ENCODE measurements around the gene HECTD1.
"Not testable (repeated sequence)": the region's sequence is repeated elsewhere in the genome, so short reads cannot be mapped to it uniquely, and the experiment has no call there.

The HECTD1 gene

GRCh38 chr14:31203414-31203742 is 4.2 kb downstream of the HECTD1 start:
- no peak overlapping the region for H3K4me3 ChIP-seq (replicated peaks; ENCODE audit: low read depth, low read length)
- no peak for DNase-seq (ENCODE audit: low read depth)
- TF ChIP-seq, protein P1, sequence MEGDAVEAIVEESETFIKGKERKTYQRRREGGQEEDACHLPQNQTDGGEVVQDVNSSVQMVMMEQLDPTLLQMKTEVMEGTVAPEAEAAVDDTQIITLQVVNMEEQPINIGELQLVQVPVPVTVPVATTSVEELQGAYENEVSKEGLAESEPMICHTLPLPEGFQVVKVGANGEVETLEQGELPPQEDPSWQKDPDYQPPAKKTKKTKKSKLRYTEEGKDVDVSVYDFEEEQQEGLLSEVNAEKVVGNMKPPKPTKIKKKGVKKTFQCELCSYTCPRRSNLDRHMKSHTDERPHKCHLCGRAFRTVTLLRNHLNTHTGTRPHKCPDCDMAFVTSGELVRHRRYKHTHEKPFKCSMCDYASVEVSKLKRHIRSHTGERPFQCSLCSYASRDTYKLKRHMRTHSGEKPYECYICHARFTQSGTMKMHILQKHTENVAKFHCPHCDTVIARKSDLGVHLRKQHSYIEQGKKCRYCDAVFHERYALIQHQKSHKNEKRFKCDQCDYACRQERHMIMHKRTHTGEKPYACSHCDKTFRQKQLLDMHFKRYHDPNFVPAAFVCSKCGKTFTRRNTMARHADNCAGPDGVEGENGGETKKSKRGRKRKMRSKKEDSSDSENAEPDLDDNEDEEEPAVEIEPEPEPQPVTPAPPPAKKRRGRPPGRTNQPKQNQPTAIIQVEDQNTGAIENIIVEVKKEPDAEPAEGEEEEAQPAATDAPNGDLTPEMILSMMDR (IDR thresholded peaks at IDR 0.05; ENCODE audit: low read length, missing control alignments) = no peak

DNA sequence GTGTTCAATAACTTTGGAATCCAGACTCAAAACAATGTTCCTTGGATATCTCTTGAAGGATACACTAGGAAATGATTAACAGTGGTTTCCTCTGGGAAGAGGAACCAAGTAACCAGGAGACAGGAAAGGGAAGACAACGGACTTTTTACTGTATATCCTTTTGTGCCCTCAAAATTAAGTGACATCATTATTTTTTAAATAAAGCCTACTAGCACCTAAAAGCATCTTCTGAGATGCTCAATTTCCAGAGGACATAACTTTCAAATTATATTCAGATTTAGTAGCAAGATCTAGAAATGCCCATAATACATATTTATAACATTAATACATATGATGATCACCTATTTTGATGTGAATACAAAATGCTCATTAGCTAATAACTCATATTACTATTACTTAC is 6.5 kb downstream of the HECTD1 start:
- TF ChIP-seq, protein P1 (IDR thresholded peaks at IDR 0.05; ENCODE audit: low read length, missing control alignments) = no peak
- H3K4me3 ChIP-seq (replicated peaks; ENCODE audit: low read depth, low read length) = no peak overlapping the region
- no peak for DNase-seq (ENCODE audit: low read depth)

- no peak for DNase-seq (ENCODE audit: low read depth)
- TF ChIP-seq, protein P1 (IDR thresholded peaks at IDR 0.05; ENCODE audit: low read length, missing control alignments) = no peak
- no peak overlapping the region for H3K4me3 ChIP-seq (replicated peaks; ENCODE audit: low read depth, low read length)
Measured at GRCh38 chr14:31200702-31200990, 6.9 kb downstream of the HECTD1 start.

DNA sequence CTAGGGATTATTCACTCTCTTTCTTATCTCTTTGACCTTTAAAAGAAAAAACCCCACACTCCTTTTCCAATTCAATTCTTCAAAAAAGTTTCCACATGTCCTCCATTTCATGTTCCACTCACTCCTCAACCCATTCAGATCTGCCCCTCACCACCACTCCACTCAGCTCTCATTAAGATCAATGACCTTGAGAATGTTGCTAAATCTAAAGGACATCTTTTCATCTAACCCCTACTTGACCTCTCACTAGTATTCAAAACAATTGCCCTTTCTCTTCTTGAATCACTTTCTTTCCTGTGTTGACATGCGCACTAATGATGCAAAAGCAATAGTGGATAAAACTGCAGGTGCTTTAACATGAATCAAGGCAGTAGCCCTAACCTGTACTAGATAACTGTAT is 9.9 kb downstream of the HECTD1 start:
- TF ChIP-seq, protein P1 (IDR thresholded peaks at IDR 0.05; ENCODE audit: low read length, missing control alignments) = no peak
- H3K4me3 ChIP-seq (replicated peaks; ENCODE audit: low read depth, low read length) = no peak overlapping the region
- DNase-seq (ENCODE audit: low read depth) = no peak

- DNase-seq (ENCODE audit: low read depth) = no peak
- TF ChIP-seq, protein P1 (IDR thresholded peaks at IDR 0.05; ENCODE audit: low read length, missing control alignments) = no peak
Measured at GRCh38 chr14:31196839-31197492, 10.6 kb downstream of the HECTD1 start.

GRCh38 chr14:31194661-31195060 is 12.9 kb downstream of the HECTD1 start:
- H3K4me3 ChIP-seq (replicated peaks; ENCODE audit: low read depth, low read length) = no peak overlapping the region
- TF ChIP-seq, protein P1 (IDR thresholded peaks at IDR 0.05; ENCODE audit: low read length, missing control alignments) = no peak
- peak; percentile 18 for DNase-seq (ENCODE audit: low read depth)

More at GRCh38 chr14:31196839-31197492, 10.6 kb downstream of the HECTD1 start:
- H3K4me3 ChIP-seq (replicated peaks; ENCODE audit: low read depth, low read length) = no peak overlapping the region

DNA sequence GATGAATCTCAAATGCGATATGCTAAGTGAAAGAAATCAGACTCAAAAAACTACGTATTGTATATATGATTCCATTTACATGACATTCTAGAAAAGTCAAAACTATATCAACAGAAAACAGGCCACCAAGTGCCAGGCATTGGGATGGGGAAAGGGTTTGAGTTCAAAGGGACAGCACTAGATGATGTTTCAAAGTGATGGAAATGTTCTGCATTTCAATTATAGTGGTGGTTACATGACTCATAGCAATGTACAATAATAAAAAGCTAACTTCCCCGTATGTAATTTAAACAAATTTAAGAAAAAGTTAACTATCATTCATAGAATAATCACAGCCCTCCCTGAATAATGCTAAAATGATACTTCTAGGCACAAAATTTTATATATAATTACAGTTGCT is 13.5 kb downstream of the HECTD1 start:
- no peak overlapping the region for H3K4me3 ChIP-seq (replicated peaks; ENCODE audit: low read depth, low read length)
- TF ChIP-seq, protein P1 (IDR thresholded peaks at IDR 0.05; ENCODE audit: low read length, missing control alignments) = no peak
- no peak for DNase-seq (ENCODE audit: low read depth)

DNA sequence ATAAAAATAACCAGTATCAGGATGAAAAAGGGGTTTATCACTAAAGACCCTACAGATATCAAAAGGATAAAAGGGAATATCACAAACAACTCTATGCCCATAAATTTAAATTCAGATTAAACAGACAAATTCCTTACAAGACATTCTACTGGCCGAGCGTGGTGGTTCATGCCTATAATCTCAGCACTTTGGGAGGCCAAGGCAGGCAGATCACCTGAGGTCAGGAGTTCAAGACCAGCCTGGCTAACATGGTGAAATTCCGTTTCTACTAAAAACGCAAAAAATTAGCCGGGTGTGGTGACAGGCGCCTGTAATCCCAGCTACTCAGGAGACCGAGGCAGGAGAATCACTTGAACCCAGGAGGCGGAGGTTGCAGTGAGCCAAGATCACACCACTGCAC is 15.0 kb downstream of the HECTD1 start:
- H3K4me3 ChIP-seq (replicated peaks; ENCODE audit: low read depth, low read length); DNase-seq (ENCODE audit: low read depth): not testable (repeated sequence)
